GM19438 (cell line): Measurements from ENCODE around the gene HMGCS1.
"Not testable (repeated sequence)": the region's sequence is repeated elsewhere in the genome, so short reads cannot be mapped to it uniquely, and the experiment has no call there.

Experiments used
- ATAC-seq: cut with Tn5 transposase; IDR thresholded peaks from one replicate; pipeline ENCODE4 v1.9.1; 2021; ENCODE audit warnings: low read depth; ENCODE audit not compliant: unreplicated experiment

Gene HMGCS1

GRCh38 chr5:43313854-43314457 lies 744 bp upstream of the HMGCS1 start:
- ATAC-seq, result no peak

GRCh38 chr5:43312699-43313034 lies 545 bp downstream of the HMGCS1 start:
- ATAC-seq, result peak; percentile 5

GRCh38 chr5:43312076-43312661 lies 1.0 kb downstream of the HMGCS1 start:
- ATAC-seq, result no peak

DNA sequence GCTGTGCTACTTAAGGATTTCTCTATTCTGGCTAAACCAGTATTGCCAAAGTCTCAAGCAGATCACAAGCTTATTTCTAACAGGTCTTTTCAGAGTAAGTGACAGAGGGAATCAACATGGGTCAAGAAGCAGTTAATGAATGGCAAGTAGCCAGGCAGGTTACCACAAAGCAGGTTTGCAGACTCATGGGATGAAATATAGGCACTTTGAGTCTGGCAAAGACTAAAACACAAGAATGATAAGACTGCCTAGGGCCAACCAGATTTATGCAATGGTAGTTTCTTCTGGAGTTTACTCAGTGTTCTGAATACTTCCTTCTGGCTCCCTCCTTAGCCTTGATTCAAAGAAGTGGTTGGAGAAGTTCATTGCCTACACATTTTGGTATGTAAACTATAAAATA lies 3.6 kb downstream of the HMGCS1 start:
- ATAC-seq, result no peak

- no peak for ATAC-seq
Observed at GRCh38 chr5:43309122-43309521, 4.1 kb downstream of the HMGCS1 start.

GRCh38 chr5:43306954-43307353 lies 6.3 kb downstream of the HMGCS1 start:
- not testable (repeated sequence) for ATAC-seq

DNA sequence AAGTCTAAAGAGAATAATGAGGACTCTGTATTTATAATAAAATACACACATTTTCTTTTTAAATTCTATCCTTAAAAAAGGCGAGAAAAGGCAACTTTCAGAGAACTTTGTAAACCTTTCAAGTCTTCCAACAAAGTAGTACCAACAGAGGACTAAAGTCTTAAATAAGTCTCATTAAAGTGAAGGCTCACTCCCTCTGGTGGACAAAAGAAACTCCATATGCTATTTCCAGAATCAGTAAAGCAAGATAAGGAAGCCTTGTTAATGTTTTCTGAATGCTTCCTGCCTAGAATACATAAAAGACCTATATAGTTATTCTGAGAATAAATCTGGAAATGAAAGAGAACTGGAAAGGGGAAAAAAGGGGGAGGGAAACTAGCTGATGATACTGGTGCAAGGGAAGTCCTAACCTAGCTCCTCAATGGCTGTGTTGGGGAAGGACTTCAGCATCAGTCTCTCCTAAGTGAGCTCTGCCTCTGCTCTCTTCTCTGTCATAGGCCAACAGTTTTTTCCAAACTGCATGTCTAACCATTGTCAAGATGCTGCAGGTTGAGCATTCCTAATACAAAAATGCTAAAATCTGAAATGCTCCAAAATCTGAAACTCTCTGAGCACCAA lies 7.2 kb downstream of the HMGCS1 start:
- ATAC-seq, result peak; percentile 49

DNA sequence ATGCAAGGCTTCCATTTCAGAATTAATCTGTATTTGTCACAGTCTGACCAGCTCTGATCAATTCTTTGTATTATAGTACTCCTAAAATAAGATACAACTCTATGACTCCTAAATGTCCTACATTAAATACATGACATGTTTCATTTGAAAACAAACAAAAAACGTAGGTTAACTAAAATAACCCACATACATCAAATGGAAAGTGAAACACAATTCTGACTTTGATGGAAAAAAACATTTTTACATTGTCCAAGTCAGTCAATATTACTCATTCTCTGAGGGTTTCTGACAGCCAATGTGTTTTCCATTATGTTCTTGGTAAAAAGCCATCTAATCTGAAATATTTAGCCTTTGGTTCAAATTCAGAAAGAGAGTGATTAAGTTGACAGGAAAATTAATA lies 8.7 kb downstream of the HMGCS1 start:
- no peak for ATAC-seq

DNA sequence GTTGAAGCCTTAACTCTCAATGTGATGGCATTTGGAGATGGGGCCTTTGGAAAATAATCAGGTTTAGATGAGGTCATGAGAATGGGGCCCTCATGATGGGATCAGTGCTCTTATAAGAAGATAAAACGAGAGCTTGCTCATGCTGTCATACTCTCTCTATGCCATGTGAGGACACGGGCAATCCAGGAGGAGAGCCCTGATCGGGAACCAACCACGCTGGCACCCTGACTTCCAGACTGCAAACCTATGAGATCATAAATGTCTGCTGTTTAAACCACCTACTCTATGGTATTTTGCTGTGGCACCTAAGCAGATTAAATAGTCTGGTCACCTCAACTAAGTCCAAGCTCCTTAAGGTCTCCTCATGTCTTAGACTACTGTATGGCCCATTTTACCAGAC lies 10.0 kb downstream of the HMGCS1 start:
- no peak for ATAC-seq

GRCh38 chr5:43302481-43302880 lies 10.7 kb downstream of the HMGCS1 start:
- ATAC-seq, result no peak

DNA sequence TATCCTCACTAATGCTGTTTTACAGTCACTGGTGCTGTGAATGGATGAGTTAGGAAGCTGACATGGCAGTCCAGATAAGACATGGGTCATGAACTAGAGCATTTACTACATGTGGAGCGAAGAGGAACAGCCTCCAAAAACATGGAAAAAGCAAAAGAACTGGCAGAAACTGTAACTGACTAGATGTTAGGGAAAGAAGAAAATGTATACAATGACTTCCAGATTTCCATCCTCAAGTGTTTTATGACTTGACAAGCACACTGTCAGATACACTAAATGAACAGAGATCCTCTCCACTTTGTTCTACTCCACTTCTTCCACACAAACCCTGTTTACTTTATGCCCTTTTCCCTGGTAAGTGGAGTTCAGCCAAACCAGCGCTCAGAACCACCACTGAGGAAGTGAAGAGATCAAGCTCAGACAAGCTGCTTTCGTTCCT lies 11.5 kb downstream of the HMGCS1 start:
- ATAC-seq, result no peak

DNA sequence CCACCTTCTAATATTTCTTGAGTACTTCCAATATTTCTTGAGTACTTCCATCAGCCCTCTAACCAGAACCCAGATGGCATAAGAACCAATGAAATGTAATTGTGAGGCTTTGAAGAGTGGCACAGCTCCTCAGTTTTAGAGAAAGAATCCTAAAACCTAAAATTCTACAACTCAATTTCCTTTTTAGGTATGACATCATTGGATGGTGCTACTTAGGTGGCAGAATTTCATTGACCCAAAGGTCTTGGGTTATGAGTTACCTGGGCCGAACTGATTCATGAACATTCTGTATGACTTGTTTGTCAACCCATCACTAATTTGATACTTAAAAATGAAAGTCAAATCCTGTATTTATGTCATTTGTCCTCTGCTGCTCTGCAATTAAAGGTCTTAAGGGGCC lies 13.1 kb downstream of the HMGCS1 start:
- ATAC-seq, result no peak

DNA sequence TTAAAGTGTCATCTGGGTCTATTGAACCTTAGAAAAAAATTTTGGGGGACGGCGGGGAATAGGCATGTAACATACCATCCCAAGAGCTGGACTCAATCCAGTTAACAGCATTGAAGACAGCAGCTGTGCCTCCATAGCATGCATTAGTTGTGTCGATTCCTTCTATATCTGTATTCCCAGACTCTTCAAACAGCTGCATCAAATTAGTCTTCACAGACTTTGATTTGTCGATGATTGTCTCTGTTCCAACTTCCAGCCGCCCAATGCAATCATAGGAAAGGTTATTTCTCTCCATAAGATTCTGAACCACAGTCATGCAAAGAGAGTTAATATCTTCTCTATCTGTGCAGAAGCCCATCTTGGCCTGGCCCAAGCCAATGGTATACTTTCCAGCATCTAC lies 14.8 kb downstream of the HMGCS1 start:
- no peak for ATAC-seq

- no peak for ATAC-seq
Observed at GRCh38 chr5:43296835-43297234, 16.4 kb downstream of the HMGCS1 start.

GRCh38 chr5:43295202-43295601 lies 18.0 kb downstream of the HMGCS1 start:
- no peak for ATAC-seq

- ATAC-seq, result no peak
Observed at GRCh38 chr5:43294226-43294625, 19.0 kb downstream of the HMGCS1 start.

GRCh38 chr5:43290726-43291125 lies 22.5 kb downstream of the HMGCS1 start:
- ATAC-seq, result no peak

GRCh38 chr5:43288269-43288831 lies 24.9 kb downstream of the HMGCS1 start:
- ATAC-seq, result no peak

- ATAC-seq, result no peak
Observed at GRCh38 chr5:43287493-43287892, 25.7 kb downstream of the HMGCS1 start.

DNA sequence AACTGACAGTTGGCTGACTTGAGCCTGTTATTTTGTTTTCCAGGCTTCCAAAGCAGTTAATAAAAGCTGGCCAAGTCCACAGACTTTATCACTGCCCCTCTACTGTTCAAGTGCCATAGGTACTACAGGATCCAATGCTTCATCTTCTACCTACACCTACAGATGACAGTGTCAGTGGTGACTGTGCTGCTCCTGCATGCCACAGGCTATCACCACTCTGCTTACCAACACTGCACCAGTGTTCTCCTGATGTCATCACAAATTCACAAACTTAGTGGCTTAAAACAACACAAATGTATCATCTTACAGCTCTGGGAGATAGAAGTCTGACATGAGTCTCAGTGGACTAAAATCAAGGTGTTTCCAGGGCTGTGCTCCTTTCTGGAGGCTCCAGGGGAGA lies 26.6 kb downstream of the HMGCS1 start:
- no peak for ATAC-seq

DNA sequence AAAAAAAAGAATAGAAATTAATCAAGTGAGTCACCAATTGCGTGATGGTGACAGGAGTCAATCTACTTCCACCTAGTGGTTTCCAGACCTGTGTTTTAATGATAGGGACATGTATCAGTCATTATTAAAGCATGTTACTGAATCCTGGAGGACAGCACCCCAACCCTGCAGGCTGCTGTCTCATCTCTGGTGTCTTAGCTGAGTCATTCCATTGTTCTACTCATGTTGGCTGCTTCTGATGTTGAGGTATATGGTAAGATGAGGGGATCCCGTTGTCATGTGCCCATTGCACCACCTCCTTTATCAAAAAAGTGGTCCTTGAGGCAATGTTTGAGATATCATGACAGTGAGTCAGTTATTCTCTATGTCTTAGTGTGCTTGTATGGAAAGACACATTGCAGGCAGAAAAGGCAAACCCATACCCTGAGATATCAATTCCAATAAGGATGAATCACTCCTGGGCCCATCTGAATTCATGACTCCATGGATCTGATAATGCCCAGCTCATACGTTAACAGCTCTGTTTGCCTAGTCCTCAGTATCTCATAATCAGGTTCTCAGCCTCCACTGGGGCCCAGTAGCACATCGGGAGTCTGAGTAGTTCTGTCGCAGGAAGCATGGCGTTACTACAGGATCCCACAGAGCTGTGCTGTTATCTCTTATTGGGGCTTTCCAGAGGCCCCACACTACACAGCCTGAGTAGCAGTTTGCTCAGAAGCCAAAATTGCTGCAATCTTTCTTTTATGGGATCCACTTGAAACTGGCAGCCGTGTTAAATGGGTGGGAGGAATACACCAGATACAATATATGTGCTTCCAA lies 31.2 kb downstream of the HMGCS1 start:
- no peak for ATAC-seq
